WTC11 (cell line): ENCODE measurements around the gene RASA1. TPM values are rescaled to one million over a fixed set of nuclear protein-coding genes. Genes with fewer than 3 reads are reported as not detected.

Source experiments
- ATAC-seq: fragments of 200-7000 bp; cut with Tn5 transposase; 2 replicates; pipeline ENCODE4 v1.10.0; 2021; ENCODE audit warnings: mild to moderate bottlenecking, moderate library complexity
- CTCF ChIA-PET: fragments of 300-600 bp; sonication (Branson Sonifier 250); formaldehyde crosslinking; loops from one replicate; lab custom pipeline; 2021; ENCODE audit warnings: antibody characterized with exemption; lab: Charles Lee
- POLR2A ChIA-PET: fragments of 350-600 bp; sonication (Branson Sonifier 250); formaldehyde crosslinking; loops from one replicate; lab custom pipeline; 2021; ENCODE audit warnings: antibody characterized with exemption; lab: Charles Lee
- DNase-seq: peaks from one replicate; pipeline ENCODE4 v3.0.0; 2021; ENCODE audit warnings: low spot score
- H3K27ac Mint-ChIP-seq: 2 replicates; pipeline ENCODE4 v1.8.0; 2021; ENCODE audit warnings: mixed read lengths
- H3K27me3 Mint-ChIP-seq: 2 replicates; pipeline ENCODE4 v1.8.0; 2021; ENCODE audit warnings: low read depth, mild to moderate bottlenecking, moderate library complexity, mixed read lengths
- H3K36me3 Mint-ChIP-seq: 2 replicates; pipeline ENCODE4 v1.8.0; 2021; ENCODE audit warnings: mixed read lengths
- H3K4me1 Mint-ChIP-seq: 2 replicates; pipeline ENCODE4 v1.8.0; 2022; ENCODE audit warnings: mixed read lengths
- H3K4me3 Mint-ChIP-seq: 2 replicates; pipeline ENCODE4 v1.8.0; 2021; ENCODE audit warnings: mild to moderate bottlenecking, moderate library complexity, mixed read lengths
- H3K9me3 Mint-ChIP-seq: 2 replicates; pipeline ENCODE4 v1.8.0; 2021; ENCODE audit warnings: mixed read lengths
- AR ChIP-seq: fragments of 250-450 bp; sonication (Bioruptor Pico); IDR thresholded peaks from 2 replicates; pipeline ENCODE4 v1.9.0; 2021; ENCODE audit warnings: mild to moderate bottlenecking
- ARID4B ChIP-seq: sonication (generic); formaldehyde crosslinking; IDR thresholded peaks from 2 replicates; pipeline ENCODE4 v1.8.0; 2023; ENCODE audit warnings: missing genetic modification reagents, mild to moderate bottlenecking, borderline replicate concordance
- ATF2 ChIP-seq: sonication (generic); formaldehyde crosslinking; IDR thresholded peaks from 2 replicates; pipeline ENCODE4 v1.8.1; 2022; ENCODE audit warnings: low read depth, missing genetic modification reagents, borderline replicate concordance
- CDX4 ChIP-seq: fragments of 250-450 bp; sonication (Bioruptor Pico); IDR thresholded peaks from 2 replicates; pipeline ENCODE4 v1.9.0; 2021; ENCODE audit warnings: moderate library complexity, mild to moderate bottlenecking, inconsistent platforms, borderline replicate concordance
- CREB1 ChIP-seq: sonication (generic); formaldehyde crosslinking; IDR thresholded peaks from 2 replicates; pipeline ENCODE4 v1.8.0; 2023; ENCODE audit warnings: mild to moderate bottlenecking, missing genetic modification reagents
- FOXP1 ChIP-seq: sonication (generic); formaldehyde crosslinking; IDR thresholded peaks from 2 replicates; pipeline ENCODE4 v1.8.0; 2022; ENCODE audit warnings: missing genetic modification reagents, mild to moderate bottlenecking, moderate library complexity, borderline replicate concordance
- KAT7 ChIP-seq: sonication (generic); formaldehyde crosslinking; IDR thresholded peaks from 2 replicates; pipeline ENCODE4 v1.8.1; 2023; ENCODE audit warnings: missing genetic modification reagents, mild to moderate bottlenecking, borderline replicate concordance
- MXD4 ChIP-seq: fragments of 250-450 bp; sonication (Bioruptor Pico); IDR thresholded peaks from 2 replicates; pipeline ENCODE4 v1.8.0; 2021; ENCODE audit warnings: mild to moderate bottlenecking, moderate library complexity, borderline replicate concordance
- NFYB ChIP-seq: sonication (generic); formaldehyde crosslinking; conservative IDR thresholded peaks from 2 replicates; pipeline ENCODE4 v1.8.0; 2022; ENCODE audit warnings: low read depth, missing genetic modification reagents
- NR3C1 ChIP-seq: sonication (generic); formaldehyde crosslinking; conservative IDR thresholded peaks from 2 replicates; pipeline ENCODE4 v1.8.1; 2023; ENCODE audit warnings: low read depth, mild to moderate bottlenecking, missing genetic modification reagents
- OVOL2 ChIP-seq: fragments of 250-450 bp; sonication (Bioruptor Pico); IDR thresholded peaks from 2 replicates; pipeline ENCODE4 v1.9.0; 2021; ENCODE audit warnings: mild to moderate bottlenecking, borderline replicate concordance
- SP1 ChIP-seq: sonication (generic); formaldehyde crosslinking; conservative IDR thresholded peaks from 2 replicates; pipeline ENCODE4 v1.8.1; 2022; ENCODE audit warnings: missing genetic modification reagents
- STAT6 ChIP-seq: sonication (generic); formaldehyde crosslinking; conservative IDR thresholded peaks from 2 replicates; pipeline ENCODE4 v1.8.1; 2023; ENCODE audit warnings: mild to moderate bottlenecking, low read depth, missing genetic modification reagents, moderate library complexity
- ZNF121 ChIP-seq: sonication (generic); formaldehyde crosslinking; IDR thresholded peaks from 2 replicates; pipeline ENCODE4 v1.8.0; 2023; ENCODE audit warnings: missing genetic modification reagents
- ZNF281 ChIP-seq: sonication (generic); formaldehyde crosslinking; IDR thresholded peaks from 2 replicates; pipeline ENCODE4 v1.8.0; 2023; ENCODE audit warnings: mild to moderate bottlenecking, missing genetic modification reagents
- total RNA-seq: library from RNA; stranded (reverse); gene quantifications from 3 replicates; pipeline ENCODE4 v1.2.3, GENCODE V29; 2021

Gene RASA1
- total RNA-seq, 1 experiment from 2014 or later: 31.0 TPM

GRCh38 chr5:87389296-87390034, 121.8 kb downstream of the RASA1 start:
- H3K27ac Mint-ChIP-seq: no peak overlapping the region; the same call in 1 of the 2 replicates
- TF ChIP-seq ZNF281 (CRISPR knock-in tag) (no peak), ATF2 (CRISPR knock-in tag) (no peak), STAT6 (CRISPR knock-in tag) (no peak), ZNF121 (CRISPR knock-in tag) (no peak), NFYB (CRISPR knock-in tag) (no peak), NR3C1 (CRISPR knock-in tag) (no peak), CDX4 (CRISPR knock-in tag) (no peak), MXD4 (CRISPR knock-in tag) (no peak), FOXP1 (no peak), OVOL2 (no peak), KAT7 (no peak), CREB1 (CRISPR knock-in tag) (no peak), ARID4B (CRISPR knock-in tag) (no peak), SP1 (CRISPR knock-in tag) (no peak), AR (CRISPR knock-in tag) (no peak)
- TF ChIP-seq, all 79 proteins: peak for 0
- ChIA-PET CTCF (no interaction called here), POLR2A (no interaction called here)
- H3K4me1 Mint-ChIP-seq: no peaks in the 10 kb centered on the region
- no peak for DNase-seq
- ATAC-seq: no peak
- peaks cover 70% of the 10 kb centered on the region for H3K36me3 Mint-ChIP-seq
- no peak overlapping the region for H3K4me3 Mint-ChIP-seq
- no peaks in the 10 kb centered on the region for H3K27me3 Mint-ChIP-seq
- H3K9me3 Mint-ChIP-seq: no peaks in the 10 kb centered on the region
